Pancreas (tissue), 10 donors: ENCODE results near the gene C1QTNF5. TPM values are rescaled to one million over a fixed set of nuclear protein-coding genes. Genes with fewer than 3 reads are reported as not detected.
A peak's percentile ranks its signal among the peaks of the same experiment; 100 is the strongest.

Source experiments
- ATAC-seq, 4 donors: fragments of 200-7000 bp; cut with Tn5 transposase; one replicate each; pipeline versions ENCODE4 v1.8.0 to v1.9.1; 2020; ENCODE audit warnings: mild to moderate bottlenecking in 4 of 4, moderate library complexity in 4 of 4
- DNase-seq, 6 donors: peaks; one replicate each; pipeline ENCODE4 v3.0.0-alpha.2; 2020
- FAIRE-seq: peaks from 2 replicates; lab custom pipeline; 2012; peaks lifted over from hg19 to GRCh38; lab: Jason Lieb, UNC
- H3K27ac ChIP-seq, 4 donors: fragments of 200-600 bp; sonication (generic); 1 replicate in 3 of 4; 2 replicates in 1 of 4; pipeline versions ENCODE4 v1.5.0 to v1.8.0; 2020
- H3K27me3 ChIP-seq, 4 donors: fragments of 200-600 bp; one replicate each; pipeline ENCODE4 v1.8.0; 2021
- H3K36me3 ChIP-seq, 3 donors: fragments of 200-600 bp; sonication (generic) in 1 of 3; one replicate each; pipeline versions ENCODE4 v1.5.0 to v1.8.0; 2020 to 2021
- H3K4me1 ChIP-seq, 3 donors: fragments of 200-600 bp; one replicate each; pipeline ENCODE4 v1.8.0; 2021
- H3K4me3 ChIP-seq, 4 donors: fragments of 200-600 bp; sonication (generic) in 2 of 4; one replicate each; pipeline versions ENCODE4 v1.5.0 to v1.8.0; 2020 to 2021
- H3K9me3 ChIP-seq, 4 donors: fragments of 200-600 bp; one replicate each; pipeline ENCODE4 v1.8.0; 2021
- WGBS, 2 donors: extraction: QIAGEN DNeasy Blood & Tissue Kit; methylation state at CpG; one replicate each; pipeline ENCODE4 v1.1.7; 2013; 5-methylcytosine and 5-hydroxymethylcytosine counted together
- intact Hi-C, 3 donors: fragments of 100-400 bp; cut with DNase I; formaldehyde crosslinking; loops; one replicate each; pipeline versions ENCODE4 v1.11.1 to v1.14.2; 2022
- polyA plus RNA-seq, 2 donors: library from polyadenylated mRNA; stranded (reverse); fragments of 200-250 nt; gene quantifications; one replicate each; pipeline ENCODE4 v1.2.3, GENCODE V29; 2013
- total RNA-seq, 6 donors: library from RNA; stranded (reverse); fragmentation: NEBNext Ultra II Directional in 4 of 6; extraction: Animal tissue kit (Norgen Biotek cat#: 25700) in 4 of 6; gene quantifications; one replicate each; pipeline versions ENCODE4 v1.2.1 to v1.2.4, GENCODE V29; 2021 to 2023
- TF ChIP-seq, protein P1 (sequence below), 4 donors: fragments of 200-600 bp; sonication (generic) in 3 of 4; IDR thresholded peaks; one replicate each; pipeline versions ENCODE4 v1.5.0 to v1.8.0; 2021; ENCODE audit warnings: antibody characterized with exemption in 4 of 4
- donor health status: healthy with polysubstance abuse.
- donor health status: DM: no; HTN: no; CAD: no; lungs with moderate emphysema.
- donor health status: DM: no; HTN: no; CAD: no.
- donor health status: control.
- donor health status: control.
- donor health status: Bipolar disorder and iron deficiency.
- donor health status: DM: yes; HTN: yes; CAD: no.
- donor health status: DM: no; HTN: no; CAD: no.
- donor health status: DM: no; HTN: no; CAD: no.
- donor health status: DM: yes; HTN: yes; CAD: no.

C1QTNF5 gene
- total and polyA plus RNA-seq, 8 donors = 6.7 to 27.9 (median 15.7) TPM

DNA sequence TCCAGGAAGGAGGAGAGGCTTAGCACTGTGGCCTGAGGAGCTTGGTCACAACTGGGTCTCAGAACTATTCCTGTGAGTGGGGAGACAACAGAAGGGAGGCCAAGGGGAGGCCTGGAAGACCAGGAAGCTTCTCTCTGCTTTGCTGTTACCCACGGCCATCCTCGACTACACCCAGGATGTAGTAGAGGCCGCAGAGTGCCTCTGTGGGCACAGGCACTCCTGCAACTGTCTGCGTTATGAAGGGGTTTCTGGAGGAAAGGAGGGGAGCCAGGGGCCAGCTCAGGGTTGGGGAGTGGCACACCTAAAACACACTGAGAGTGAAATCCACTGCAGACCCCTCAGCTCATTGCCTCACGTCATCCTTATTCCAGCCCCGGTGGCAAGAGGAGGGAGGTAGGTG, 9.6 kb upstream of the C1QTNF5 start:
- Histone ChIP-seq H3K4me1 (peaks cover 0 to 11% (median 5%) of the 10 kb centered on the region in 3 donors), H3K9me3 (no peaks in the 10 kb centered on the region), H3K27me3 (no peaks in the 10 kb centered on the region), H3K27ac (no peak overlapping the region), H3K4me3 (no peak overlapping the region), H3K36me3 (no peaks in the 10 kb centered on the region)
- TF ChIP-seq, protein P1, sequence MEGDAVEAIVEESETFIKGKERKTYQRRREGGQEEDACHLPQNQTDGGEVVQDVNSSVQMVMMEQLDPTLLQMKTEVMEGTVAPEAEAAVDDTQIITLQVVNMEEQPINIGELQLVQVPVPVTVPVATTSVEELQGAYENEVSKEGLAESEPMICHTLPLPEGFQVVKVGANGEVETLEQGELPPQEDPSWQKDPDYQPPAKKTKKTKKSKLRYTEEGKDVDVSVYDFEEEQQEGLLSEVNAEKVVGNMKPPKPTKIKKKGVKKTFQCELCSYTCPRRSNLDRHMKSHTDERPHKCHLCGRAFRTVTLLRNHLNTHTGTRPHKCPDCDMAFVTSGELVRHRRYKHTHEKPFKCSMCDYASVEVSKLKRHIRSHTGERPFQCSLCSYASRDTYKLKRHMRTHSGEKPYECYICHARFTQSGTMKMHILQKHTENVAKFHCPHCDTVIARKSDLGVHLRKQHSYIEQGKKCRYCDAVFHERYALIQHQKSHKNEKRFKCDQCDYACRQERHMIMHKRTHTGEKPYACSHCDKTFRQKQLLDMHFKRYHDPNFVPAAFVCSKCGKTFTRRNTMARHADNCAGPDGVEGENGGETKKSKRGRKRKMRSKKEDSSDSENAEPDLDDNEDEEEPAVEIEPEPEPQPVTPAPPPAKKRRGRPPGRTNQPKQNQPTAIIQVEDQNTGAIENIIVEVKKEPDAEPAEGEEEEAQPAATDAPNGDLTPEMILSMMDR (IDR thresholded peaks at IDR 0.05) = no peak
- DNase-seq (no peak), ATAC-seq (no peak), FAIRE-seq (no peak)
- intact Hi-C loops = no loop called here
- 83 to 85% methylated on average over 6 of the region's 6 CpGs for WGBS, 2 donors

DNA sequence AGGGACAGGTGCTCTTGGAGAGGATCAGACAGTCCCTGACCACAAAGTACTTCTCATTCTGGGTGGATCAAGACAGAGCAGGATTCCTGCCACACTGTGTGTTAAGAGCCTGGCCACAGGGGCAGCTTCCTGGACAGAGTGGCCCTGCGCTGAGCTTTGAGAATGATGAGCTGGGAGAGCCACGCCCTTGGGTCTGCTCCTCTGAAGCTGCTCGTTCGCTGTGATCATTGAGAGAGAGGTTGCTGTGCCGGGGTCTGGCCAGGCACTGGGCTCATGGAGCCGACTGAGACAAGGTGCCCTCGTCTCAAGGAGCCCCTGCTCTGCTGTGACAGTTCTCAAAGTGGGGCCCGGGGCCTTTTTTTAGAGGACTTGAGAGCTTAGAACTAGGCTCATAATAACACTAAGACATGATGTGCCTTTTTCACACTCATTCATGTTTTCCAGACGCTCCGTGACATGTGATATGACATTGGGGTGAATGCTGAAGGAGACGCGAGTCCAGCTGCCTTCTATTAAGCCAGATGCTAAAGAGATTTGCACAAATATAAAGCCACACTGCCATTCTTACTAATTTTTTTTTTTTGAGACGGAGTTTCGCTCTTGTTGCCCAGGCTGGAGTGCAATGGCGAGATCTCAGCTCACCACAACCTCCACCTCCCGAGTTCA, 7.4 kb upstream of the C1QTNF5 start:
- WGBS, 2 donors = 82 to 84% methylated on average over 16 of the region's 16 CpGs
- FAIRE-seq = no peak
- no peaks in the 10 kb centered on the region for H3K27me3 ChIP-seq
- H3K4me3 ChIP-seq = no peak overlapping the region
- H3K36me3 ChIP-seq = no peaks in the 10 kb centered on the region
- TF ChIP-seq, protein P1 (IDR thresholded peaks at IDR 0.05) = no peak
- DNase-seq = no peak
- H3K27ac ChIP-seq = no peak overlapping the region
- no peak for ATAC-seq
- intact Hi-C loops = no loop called here
- H3K4me1 ChIP-seq = peaks cover 0 to 3% (median 1%) of the 10 kb centered on the region in 3 donors
- H3K9me3 ChIP-seq = no peaks in the 10 kb centered on the region

DNA sequence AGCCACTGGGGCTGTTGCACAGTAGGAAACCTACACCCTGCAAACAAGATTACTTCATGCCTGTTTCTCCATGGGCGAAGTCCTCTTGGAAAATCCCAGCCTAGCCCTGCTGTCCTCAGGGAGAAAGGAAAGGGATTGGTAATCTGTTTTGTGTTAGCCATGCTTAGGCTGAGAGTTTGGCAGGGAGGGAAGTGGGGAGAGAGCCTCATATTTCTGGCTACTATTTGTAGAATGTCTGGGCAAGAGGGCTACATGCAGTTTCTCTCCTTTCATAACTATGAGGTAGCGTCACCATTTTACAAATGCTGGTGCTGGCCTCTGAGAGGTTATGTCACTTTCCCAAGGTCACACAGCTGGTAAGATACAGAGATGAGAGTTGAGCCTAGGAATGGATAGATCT, 6.6 kb upstream of the C1QTNF5 start:
- Histone ChIP-seq H3K9me3 (no peaks in the 10 kb centered on the region), H3K4me3 (no peak overlapping the region), H3K27me3 (no peaks in the 10 kb centered on the region), H3K4me1 (no peaks in the 10 kb centered on the region), H3K36me3 (no peaks in the 10 kb centered on the region), H3K27ac (no peak overlapping the region)
- 70 to 86% methylated on average over 2 of the region's 2 CpGs for WGBS, 2 donors
- TF ChIP-seq, protein P1 (IDR thresholded peaks at IDR 0.05) = no peak
- peak in 2 of 4 donors; percentile 21 to 31 for ATAC-seq
- intact Hi-C loops = no loop called here
- DNase-seq = no peak
- no peak for FAIRE-seq

- intact Hi-C loops = no loop called here
- H3K27ac ChIP-seq = no peak within 1 kb of the TSS
- H3K4me3 ChIP-seq = no peak within 1 kb of the TSS
- FAIRE-seq (no peak), DNase-seq (no peak), ATAC-seq (no peak)
- H3K4me1 ChIP-seq = peaks cover 0 to 1% (median under 1%) of the 10 kb centered on the region in 3 donors
- H3K9me3 ChIP-seq = no peaks in the 10 kb centered on the region
- no peaks in the 10 kb centered on the region for H3K27me3 ChIP-seq
- TF ChIP-seq, protein P1 (IDR thresholded peaks at IDR 0.05) = no peak
- 48 to 60% methylated on average over 6 of the region's 6 CpGs for WGBS, 2 donors
- no peaks in the 10 kb centered on the region for H3K36me3 ChIP-seq
Measured at GRCh38 chr11:119346605-119347004, 5.9 kb upstream of the C1QTNF5 start, which contains the start of gene MFRP. Gene MFRP (minus strand): TSS chr11:119346705. CDS start chr11:119346513, 192 bp downstream.

DNA sequence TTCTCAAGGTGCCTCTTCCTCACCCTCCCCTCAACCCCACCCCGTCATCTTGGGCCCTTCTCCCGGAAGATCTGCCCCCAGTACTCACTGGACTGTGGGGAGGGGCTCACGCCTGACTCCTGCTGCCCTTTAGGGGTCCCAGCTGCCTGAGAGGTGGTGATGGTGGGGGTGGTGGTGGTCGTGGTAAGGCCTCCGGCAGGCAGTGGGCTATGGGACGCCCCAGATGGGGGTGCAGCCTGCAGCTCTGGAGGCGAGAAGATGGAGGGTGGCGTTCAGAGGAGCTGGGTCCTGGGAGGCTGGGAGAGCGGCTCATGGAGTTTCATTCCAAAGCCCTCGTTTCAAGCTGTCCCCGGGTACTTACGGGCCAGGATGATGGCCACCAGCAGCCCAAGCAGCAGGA, 5.0 kb upstream of the C1QTNF5 start:
- DNase-seq (no peak), ATAC-seq (no peak), FAIRE-seq (no peak)
- Histone ChIP-seq H3K9me3 (no peaks in the 10 kb centered on the region), H3K4me3 (no peak overlapping the region), H3K36me3 (no peaks in the 10 kb centered on the region), H3K27me3 (no peaks in the 10 kb centered on the region), H3K4me1 (peaks cover 4 to 8% (median 7%) of the 10 kb centered on the region in 3 donors), H3K27ac (no peak overlapping the region)
- TF ChIP-seq, protein P1 (IDR thresholded peaks at IDR 0.05) = no peak
- WGBS, 2 donors = 83% methylated on average over 12 of the region's 12 CpGs
- intact Hi-C loops = no loop called here
